ENCODE data around the gene PGM5. TPM values are rescaled to one million over a fixed set of nuclear protein-coding genes. Genes with fewer than 3 reads are reported as not detected.

The PGM5 gene
- total RNA-seq, 1 experiment from 2014 or later: not detected

GRCh38 chr9:68530618-68531017, 174.2 kb downstream of the PGM5 start:
- H2BK12ac ChIP-seq (ENCODE audit: insufficient read length, low read depth, low read length): no peak overlapping the region
- H3K23ac ChIP-seq (ENCODE audit: insufficient read length, low read depth, low read length): no peak overlapping the region
- H3K9me3 ChIP-seq (ENCODE audit: control insufficient read depth, low read depth, low read length): no peaks in the 10 kb centered on the region
- WGBS (ENCODE audit: extremely low coverage, insufficient read length, low lambda C conversion rate): no CpG with 5 or more reads among the region's 7 CpGs
- H2BK120ac ChIP-seq (ENCODE audit: low read depth, low read length, poor library complexity, severe bottlenecking): no peak overlapping the region
- H3K79me2 ChIP-seq (ENCODE audit: insufficient read depth, low read length): no peaks in the 10 kb centered on the region
- H3K79me1 ChIP-seq (ENCODE audit: insufficient read depth, low read depth, low read length, poor library complexity, severe bottlenecking): no peaks in the 10 kb centered on the region
- no peaks in the 10 kb centered on the region for H3K23me2 ChIP-seq (ENCODE audit: insufficient read length, low read depth, low read length, poor library complexity, severe bottlenecking)
- no peak overlapping the region for H3K4me2 ChIP-seq (ENCODE audit: insufficient read depth, insufficient read length, low read length)
- H2AK5ac ChIP-seq (ENCODE audit: insufficient read length, low read length): no peak overlapping the region
- H3K27ac ChIP-seq (ENCODE audit: insufficient read length, low read depth, low read length): no peak overlapping the region
- no peak overlapping the region for H3K9ac ChIP-seq (ENCODE audit: extremely low read depth, insufficient read length, low read length)
- no peak overlapping the region for H2BK5ac ChIP-seq (ENCODE audit: insufficient read length, low read length)
- peaks cover 99% of the 10 kb centered on the region for H3K27me3 Mint-ChIP-seq (ENCODE audit: low read depth)
- H4K8ac ChIP-seq (replicated peaks; ENCODE audit: insufficient read length, low read depth, low read length): no peak overlapping the region
- no peak overlapping the region for H3K56ac ChIP-seq (ENCODE audit: insufficient read length, low read depth, low read length)
- H3K4me1 ChIP-seq (ENCODE audit: insufficient read depth, low read length): no peaks in the 10 kb centered on the region
- no peak overlapping the region for H2AFZ ChIP-seq (ENCODE audit: low read length)
- no peak overlapping the region for H2BK20ac ChIP-seq (ENCODE audit: low read depth, low read length, poor library complexity, severe bottlenecking)
- no peak overlapping the region for H2BK15ac ChIP-seq (ENCODE audit: low read depth, low read length)
- H3K36me3 Mint-ChIP-seq (ENCODE audit: insufficient read depth in 1 of 3, low read depth in 3 of 3): no peaks in the 10 kb centered on the region
- H4K20me1 ChIP-seq (ENCODE audit: control insufficient read depth, insufficient read depth, insufficient read length): no peaks in the 10 kb centered on the region
- H4K91ac ChIP-seq (ENCODE audit: insufficient read length, low read depth, low read length): no peak overlapping the region
- H3K27ac Mint-ChIP-seq: no peak overlapping the region
- peak; percentile 67 for DNase-seq
- no peak overlapping the region for H3T11ph ChIP-seq (ENCODE audit: low read length)
- H3K4me1 Mint-ChIP-seq: no peaks in the 10 kb centered on the region
- TF ChIP-seq CTCF (conservative IDR thresholded peaks at IDR 0.05): peak; percentile 31; the same call in 2 of the 3 replicates
- no peak overlapping the region for H3K4ac ChIP-seq (ENCODE audit: low read depth, low read length)
- no peak overlapping the region for H3K4me3 Mint-ChIP-seq
- H3K27me3 ChIP-seq (ENCODE audit: insufficient read depth, low read length): 0 out of 2 replicates have a peak, but pooled peaks cover 2% of the 10 kb centered on the region
- H3K14ac ChIP-seq (ENCODE audit: insufficient read depth, low read length): no peak overlapping the region
- H4K5ac ChIP-seq (ENCODE audit: insufficient read length, low read depth, low read length): no peak overlapping the region
- no peak overlapping the region for H3K18ac ChIP-seq (ENCODE audit: insufficient read length, low read depth, low read length)
- no peaks in the 10 kb centered on the region for H3K9me3 Mint-ChIP-seq
